WERI-Rb-1 (cell line): Measurements from ENCODE around the gene LTB4R2.
A peak's percentile ranks its signal among the peaks of the same experiment; 100 is the strongest.

Source experiments
- DNase-seq: peaks from one replicate; pipeline ENCODE4 v3.0.0-alpha.2; 2020
- H3K27ac ChIP-seq: fragments of 250-450 bp; sonication (Bioruptor Pico); 2 replicates; pipeline ENCODE4 v1.5.1; 2020; ENCODE audit warnings: mild to moderate bottlenecking, moderate library complexity
- H3K27me3 ChIP-seq: fragments of 250-450 bp; sonication (Bioruptor Pico); 2 replicates; pipeline ENCODE4 v1.5.1; 2021; ENCODE audit warnings: mild to moderate bottlenecking, low read depth, moderate library complexity; ENCODE audit not compliant: insufficient read depth, severe bottlenecking
- H3K36me3 ChIP-seq: fragments of 250-450 bp; sonication (Bioruptor Pico); 2 replicates; pipeline ENCODE4 v1.5.1; 2020; ENCODE audit warnings: mild to moderate bottlenecking, moderate library complexity
- H3K4me3 ChIP-seq: 2 replicates; pipeline ENCODE4 v1.5.1; 2011; ENCODE audit warnings: low read depth, mild to moderate bottlenecking, control low read depth, low read length
- H3K9me3 ChIP-seq: fragments of 250-450 bp; sonication (Bioruptor Pico); 2 replicates; pipeline ENCODE4 v1.5.1; 2021; ENCODE audit warnings: mild to moderate bottlenecking, moderate library complexity; ENCODE audit not compliant: severe bottlenecking
- TF ChIP-seq, protein P1 (sequence below): IDR thresholded peaks from 2 replicates; pipeline ENCODE4 v1.5.1; 2011; ENCODE audit warnings: low read depth, mild to moderate bottlenecking, control low read depth, inconsistent platforms, low read length

Gene LTB4R2

GRCh38 chr14:24292118-24292807 is 17.7 kb upstream of the LTB4R2 start:
- peaks cover 17% of the 10 kb centered on the region for H3K36me3 ChIP-seq
- TF ChIP-seq, protein P1, sequence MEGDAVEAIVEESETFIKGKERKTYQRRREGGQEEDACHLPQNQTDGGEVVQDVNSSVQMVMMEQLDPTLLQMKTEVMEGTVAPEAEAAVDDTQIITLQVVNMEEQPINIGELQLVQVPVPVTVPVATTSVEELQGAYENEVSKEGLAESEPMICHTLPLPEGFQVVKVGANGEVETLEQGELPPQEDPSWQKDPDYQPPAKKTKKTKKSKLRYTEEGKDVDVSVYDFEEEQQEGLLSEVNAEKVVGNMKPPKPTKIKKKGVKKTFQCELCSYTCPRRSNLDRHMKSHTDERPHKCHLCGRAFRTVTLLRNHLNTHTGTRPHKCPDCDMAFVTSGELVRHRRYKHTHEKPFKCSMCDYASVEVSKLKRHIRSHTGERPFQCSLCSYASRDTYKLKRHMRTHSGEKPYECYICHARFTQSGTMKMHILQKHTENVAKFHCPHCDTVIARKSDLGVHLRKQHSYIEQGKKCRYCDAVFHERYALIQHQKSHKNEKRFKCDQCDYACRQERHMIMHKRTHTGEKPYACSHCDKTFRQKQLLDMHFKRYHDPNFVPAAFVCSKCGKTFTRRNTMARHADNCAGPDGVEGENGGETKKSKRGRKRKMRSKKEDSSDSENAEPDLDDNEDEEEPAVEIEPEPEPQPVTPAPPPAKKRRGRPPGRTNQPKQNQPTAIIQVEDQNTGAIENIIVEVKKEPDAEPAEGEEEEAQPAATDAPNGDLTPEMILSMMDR, result no peak
- H3K9me3 ChIP-seq, result no peaks in the 10 kb centered on the region
- no peaks in the 10 kb centered on the region for H3K27me3 ChIP-seq
- H3K4me3 ChIP-seq, result no peak overlapping the region
- DNase-seq, result no peak
- no peak overlapping the region for H3K27ac ChIP-seq

DNA sequence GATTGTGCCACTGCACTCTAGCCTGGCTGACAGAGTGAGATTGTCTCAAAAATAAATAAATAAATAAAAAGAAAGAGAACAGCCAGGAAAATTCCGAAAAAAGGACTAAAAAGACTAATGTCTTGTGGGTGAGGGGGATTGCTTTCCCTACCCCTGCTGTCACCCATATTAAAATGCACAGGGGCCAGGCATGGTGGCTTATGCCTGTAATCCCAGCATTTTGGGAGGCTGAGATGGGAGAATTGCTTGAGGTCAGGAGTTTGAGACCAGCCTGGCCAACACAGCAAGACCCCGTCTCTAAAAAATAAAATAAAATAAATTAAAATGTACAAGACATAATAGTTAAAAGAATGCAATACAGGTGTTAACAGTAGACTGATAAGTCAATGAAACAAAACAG is 16.4 kb upstream of the LTB4R2 start:
- Histone ChIP-seq H3K9me3 (no peaks in the 10 kb centered on the region), H3K27me3 (no peaks in the 10 kb centered on the region), H3K27ac (no peak overlapping the region), H3K4me3 (no peak overlapping the region), H3K36me3 (peaks cover 17% of the 10 kb centered on the region)
- TF ChIP-seq, protein P1, result no peak
- no peak for DNase-seq

- TF ChIP-seq, protein P1, result peak; percentile 75
- Histone ChIP-seq H3K27me3 (no peaks in the 10 kb centered on the region), H3K4me3 (no peak overlapping the region), H3K36me3 (peaks cover 18% of the 10 kb centered on the region), H3K9me3 (no peaks in the 10 kb centered on the region), H3K27ac (no peak overlapping the region)
- peak; percentile 65 for DNase-seq
Measured at GRCh38 chr14:24296341-24297157, 13.4 kb upstream of the LTB4R2 start.

DNA sequence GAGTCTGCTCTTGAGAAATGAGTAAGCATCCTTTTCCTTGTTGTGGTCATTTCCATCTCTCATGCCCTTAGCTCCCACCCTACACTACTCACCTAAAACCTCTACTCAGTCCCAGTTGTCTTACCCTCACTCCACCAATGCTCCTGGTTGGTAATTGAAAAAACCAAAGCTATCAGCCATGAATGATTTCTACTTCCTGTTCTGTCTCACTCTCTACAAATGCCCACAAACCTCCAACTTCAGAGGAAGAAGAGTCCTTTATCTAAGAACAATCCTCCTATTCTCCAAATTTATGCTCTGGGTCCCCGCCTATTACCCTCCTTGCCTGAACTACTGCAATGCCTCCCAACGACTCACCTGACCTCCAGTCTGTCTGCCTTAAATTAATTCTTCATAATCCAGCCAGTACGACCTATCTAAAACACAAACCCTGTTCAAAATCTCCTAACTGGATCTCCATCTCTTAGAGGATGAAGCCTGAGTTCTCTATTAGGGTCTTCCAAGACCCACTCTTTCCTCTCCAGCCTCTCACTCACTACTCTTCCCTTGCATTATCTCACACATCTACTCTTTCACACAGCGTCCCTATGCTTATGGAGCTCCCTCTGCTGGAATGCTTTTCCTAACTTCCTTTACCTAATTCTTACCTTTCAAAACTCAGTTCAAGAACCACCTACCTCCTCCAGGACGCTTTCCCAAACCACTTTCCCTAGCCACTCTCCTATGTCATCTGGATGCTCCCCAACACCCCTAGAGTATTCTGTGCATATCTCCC is 12.6 kb upstream of the LTB4R2 start:
- Histone ChIP-seq H3K27ac (no peak overlapping the region), H3K27me3 (no peaks in the 10 kb centered on the region), H3K4me3 (no peak overlapping the region), H3K36me3 (peaks cover 27% of the 10 kb centered on the region), H3K9me3 (no peaks in the 10 kb centered on the region)
- peak; percentile 21 for DNase-seq
- TF ChIP-seq, protein P1, result peak; percentile 64

GRCh38 chr14:24298892-24299254 is 11.1 kb upstream of the LTB4R2 start:
- Histone ChIP-seq H3K4me3 (peak overlapping the region; percentile 94), H3K27ac (no peak overlapping the region; the same call in 1 of the 2 replicates), H3K9me3 (no peaks in the 10 kb centered on the region), H3K27me3 (no peaks in the 10 kb centered on the region), H3K36me3 (peaks cover 42% of the 10 kb centered on the region)
- TF ChIP-seq, protein P1, result no peak
- DNase-seq, result peak; percentile 33
